ENCODE data around the gene IP6K1. TPM values are rescaled to one million over a fixed set of nuclear protein-coding genes. Genes with fewer than 3 reads are reported as not detected.

Gene IP6K1
- total and polyA plus RNA-seq, 2 experiments from 2014 or later = 10.7 to 35.5 TPM

GRCh38 chr3:49772703-49773102 is 13.6 kb downstream of the IP6K1 start:
- no peaks in the 10 kb centered on the region for H3K36me3 ChIP-seq (ENCODE audit: insufficient read depth)
- H2AFZ ChIP-seq = no peak overlapping the region
- H3K27me3 ChIP-seq (ENCODE audit: insufficient read depth) = no peaks in the 10 kb centered on the region
- no peak overlapping the region for H3K4me3 ChIP-seq
- Mint-ChIP-seq H3K4me1 (no peaks in the 10 kb centered on the region), H3K9me3 (no peaks in the 10 kb centered on the region), H3K4me3 (no peak overlapping the region), H3K27ac (no peak overlapping the region), H3K27me3 (ENCODE audit: insufficient read depth, low read depth, poor library complexity) (no peaks in the 10 kb centered on the region), H3K36me3 (ENCODE audit: low read depth) (peaks cover 4% of the 10 kb centered on the region; the same call in 2 of the 3 replicates)
- no peaks in the 10 kb centered on the region for H3K4me1 ChIP-seq (ENCODE audit: insufficient read depth)
- TF ChIP-seq ZNF114 (CRISPR knock-in tag; IDR thresholded peaks at IDR 0.05) = no peak
- DNase-seq (ENCODE audit: low spot score) = no peak
- H3K79me2 ChIP-seq (replicated peaks; ENCODE audit: insufficient read depth) = peaks cover 98% of the 10 kb centered on the region
- no peak overlapping the region for H3K4me2 ChIP-seq
- no peak overlapping the region for H3K27ac ChIP-seq (ENCODE audit: low read depth)
- H3K9me2 ChIP-seq (ENCODE audit: insufficient read depth) = no peaks in the 10 kb centered on the region
- peaks cover 39% of the 10 kb centered on the region for H4K20me1 ChIP-seq (replicated peaks; ENCODE audit: insufficient read depth)
- ATAC-seq = no peak
- 0 out of 2 replicates have a peak, but pooled peaks cover 3% of the 10 kb centered on the region for H3F3A ChIP-seq (replicated peaks; ENCODE audit: low read depth)

DNA sequence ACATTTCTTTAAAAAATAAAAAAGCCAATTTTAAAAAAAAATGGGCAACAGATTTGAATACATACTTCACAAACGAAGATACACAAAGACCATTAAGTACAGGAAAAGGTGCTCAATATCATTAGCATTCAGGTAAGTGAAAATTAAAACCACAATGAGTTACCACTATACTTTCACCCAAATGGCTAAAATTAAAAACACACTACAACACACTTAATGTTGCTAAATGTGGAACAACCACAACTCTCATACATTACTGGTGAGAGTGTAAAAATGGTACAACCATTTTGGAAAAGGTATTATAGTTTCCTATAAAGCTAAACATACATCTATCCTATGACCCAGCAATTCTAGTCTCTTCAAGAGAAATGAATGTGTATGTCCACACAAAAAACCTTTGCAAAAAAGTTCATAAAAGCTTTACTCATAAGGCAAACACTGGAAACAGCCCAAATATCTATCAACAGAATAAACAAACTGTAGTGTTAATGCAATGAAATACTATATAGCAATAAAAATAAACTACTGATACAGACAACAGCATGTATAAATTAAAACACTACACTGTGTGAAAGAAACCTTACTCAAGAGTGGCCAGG is 14.9 kb downstream of the IP6K1 start:
- no peak overlapping the region for H3K4me3 ChIP-seq
- no peak overlapping the region for H3K27ac ChIP-seq (ENCODE audit: low read depth)
- no peaks in the 10 kb centered on the region for H3F3A ChIP-seq (replicated peaks; ENCODE audit: low read depth)
- no peaks in the 10 kb centered on the region for H3K36me3 ChIP-seq (ENCODE audit: insufficient read depth)
- no peaks in the 10 kb centered on the region for H3K27me3 Mint-ChIP-seq (ENCODE audit: insufficient read depth, low read depth, poor library complexity)
- peaks cover 3% of the 10 kb centered on the region; the same call in 2 of the 3 replicates for H3K36me3 Mint-ChIP-seq (ENCODE audit: low read depth)
- no peak for TF ChIP-seq CREB1 (CRISPR knock-in tag; IDR thresholded peaks at IDR 0.05; ENCODE audit: low read depth)
- DNase-seq (ENCODE audit: low spot score) = no peak
- H3K27ac Mint-ChIP-seq = no peak overlapping the region
- peaks cover 39% of the 10 kb centered on the region for H4K20me1 ChIP-seq (replicated peaks; ENCODE audit: insufficient read depth)
- peaks cover 97% of the 10 kb centered on the region for H3K79me2 ChIP-seq (replicated peaks; ENCODE audit: insufficient read depth)
- H3K4me2 ChIP-seq = no peak overlapping the region
- no peak for ATAC-seq
- no peaks in the 10 kb centered on the region for H3K9me3 Mint-ChIP-seq
- H3K4me3 Mint-ChIP-seq = no peak overlapping the region
- H2AFZ ChIP-seq = no peak overlapping the region
- no peaks in the 10 kb centered on the region for H3K4me1 ChIP-seq (ENCODE audit: insufficient read depth)
- H3K4me1 Mint-ChIP-seq = no peaks in the 10 kb centered on the region
- no peaks in the 10 kb centered on the region for H3K27me3 ChIP-seq (ENCODE audit: insufficient read depth)
- no peaks in the 10 kb centered on the region for H3K9me2 ChIP-seq (ENCODE audit: insufficient read depth)

DNA sequence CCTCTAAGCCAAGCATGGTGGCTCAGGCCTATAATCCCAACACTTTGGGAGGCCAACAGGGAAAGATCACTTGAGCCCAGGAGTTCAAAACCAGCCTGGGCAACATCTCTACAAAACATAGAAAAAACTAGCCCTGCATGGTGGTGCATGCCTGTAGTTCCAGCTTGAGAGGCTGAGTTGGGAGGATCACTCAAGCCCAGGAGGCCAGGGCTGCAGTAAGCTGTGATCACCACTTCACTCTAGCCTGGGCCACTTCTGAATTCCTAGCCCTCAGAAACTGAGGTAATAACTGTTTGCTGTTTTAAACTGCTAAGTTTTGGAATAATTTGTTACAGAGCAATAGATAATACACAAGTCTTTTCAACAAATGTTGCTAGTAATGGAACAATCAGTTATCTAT is 16.4 kb downstream of the IP6K1 start:
- H3K27me3 Mint-ChIP-seq (ENCODE audit: insufficient read depth, low read depth, poor library complexity) = no peaks in the 10 kb centered on the region
- no peak overlapping the region for H3K27ac ChIP-seq (ENCODE audit: low read depth)
- no peaks in the 10 kb centered on the region for H3K27me3 ChIP-seq (ENCODE audit: insufficient read depth)
- no peaks in the 10 kb centered on the region for H3F3A ChIP-seq (replicated peaks; ENCODE audit: low read depth)
- no peaks in the 10 kb centered on the region for H3K36me3 ChIP-seq (ENCODE audit: insufficient read depth)
- no peaks in the 10 kb centered on the region for H3K9me2 ChIP-seq (ENCODE audit: insufficient read depth)
- no peak overlapping the region for H3K4me3 ChIP-seq
- no peak overlapping the region for H2AFZ ChIP-seq
- peaks cover 31% of the 10 kb centered on the region for H4K20me1 ChIP-seq (replicated peaks; ENCODE audit: insufficient read depth)
- ATAC-seq (no peak), DNase-seq (ENCODE audit: low spot score) (no peak)
- no peaks in the 10 kb centered on the region for H3K4me1 Mint-ChIP-seq
- H3K4me3 Mint-ChIP-seq = no peak overlapping the region
- no peaks in the 10 kb centered on the region for H3K9me3 Mint-ChIP-seq
- peaks cover 97% of the 10 kb centered on the region for H3K79me2 ChIP-seq (replicated peaks; ENCODE audit: insufficient read depth)
- H3K4me2 ChIP-seq = no peak overlapping the region
- peaks cover 3% of the 10 kb centered on the region; the same call in 2 of the 3 replicates for H3K36me3 Mint-ChIP-seq (ENCODE audit: low read depth)
- no peaks in the 10 kb centered on the region for H3K4me1 ChIP-seq (ENCODE audit: insufficient read depth)
- no peak overlapping the region for H3K27ac Mint-ChIP-seq
- no peak for TF ChIP-seq CREB1 (CRISPR knock-in tag; IDR thresholded peaks at IDR 0.05; ENCODE audit: low read depth)
- no peak for TF ChIP-seq ZNF462 (CRISPR knock-in tag; IDR thresholded peaks at IDR 0.05)
- TF ChIP-seq, protein P1, sequence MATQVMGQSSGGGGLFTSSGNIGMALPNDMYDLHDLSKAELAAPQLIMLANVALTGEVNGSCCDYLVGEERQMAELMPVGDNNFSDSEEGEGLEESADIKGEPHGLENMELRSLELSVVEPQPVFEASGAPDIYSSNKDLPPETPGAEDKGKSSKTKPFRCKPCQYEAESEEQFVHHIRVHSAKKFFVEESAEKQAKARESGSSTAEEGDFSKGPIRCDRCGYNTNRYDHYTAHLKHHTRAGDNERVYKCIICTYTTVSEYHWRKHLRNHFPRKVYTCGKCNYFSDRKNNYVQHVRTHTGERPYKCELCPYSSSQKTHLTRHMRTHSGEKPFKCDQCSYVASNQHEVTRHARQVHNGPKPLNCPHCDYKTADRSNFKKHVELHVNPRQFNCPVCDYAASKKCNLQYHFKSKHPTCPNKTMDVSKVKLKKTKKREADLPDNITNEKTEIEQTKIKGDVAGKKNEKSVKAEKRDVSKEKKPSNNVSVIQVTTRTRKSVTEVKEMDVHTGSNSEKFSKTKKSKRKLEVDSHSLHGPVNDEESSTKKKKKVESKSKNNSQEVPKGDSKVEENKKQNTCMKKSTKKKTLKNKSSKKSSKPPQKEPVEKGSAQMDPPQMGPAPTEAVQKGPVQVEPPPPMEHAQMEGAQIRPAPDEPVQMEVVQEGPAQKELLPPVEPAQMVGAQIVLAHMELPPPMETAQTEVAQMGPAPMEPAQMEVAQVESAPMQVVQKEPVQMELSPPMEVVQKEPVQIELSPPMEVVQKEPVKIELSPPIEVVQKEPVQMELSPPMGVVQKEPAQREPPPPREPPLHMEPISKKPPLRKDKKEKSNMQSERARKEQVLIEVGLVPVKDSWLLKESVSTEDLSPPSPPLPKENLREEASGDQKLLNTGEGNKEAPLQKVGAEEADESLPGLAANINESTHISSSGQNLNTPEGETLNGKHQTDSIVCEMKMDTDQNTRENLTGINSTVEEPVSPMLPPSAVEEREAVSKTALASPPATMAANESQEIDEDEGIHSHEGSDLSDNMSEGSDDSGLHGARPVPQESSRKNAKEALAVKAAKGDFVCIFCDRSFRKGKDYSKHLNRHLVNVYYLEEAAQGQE (IDR thresholded peaks at IDR 0.05; ENCODE audit: unreplicated experiment) = no peak
- TF ChIP-seq STAT1 (IDR thresholded peaks at IDR 0.05; ENCODE audit: unreplicated experiment) = no peak
- TF ChIP-seq ZNF114 (CRISPR knock-in tag; IDR thresholded peaks at IDR 0.05) = no peak

Data from GM23338 (cell line).